ENCODE data around the gene DDC.

The DDC gene

DNA sequence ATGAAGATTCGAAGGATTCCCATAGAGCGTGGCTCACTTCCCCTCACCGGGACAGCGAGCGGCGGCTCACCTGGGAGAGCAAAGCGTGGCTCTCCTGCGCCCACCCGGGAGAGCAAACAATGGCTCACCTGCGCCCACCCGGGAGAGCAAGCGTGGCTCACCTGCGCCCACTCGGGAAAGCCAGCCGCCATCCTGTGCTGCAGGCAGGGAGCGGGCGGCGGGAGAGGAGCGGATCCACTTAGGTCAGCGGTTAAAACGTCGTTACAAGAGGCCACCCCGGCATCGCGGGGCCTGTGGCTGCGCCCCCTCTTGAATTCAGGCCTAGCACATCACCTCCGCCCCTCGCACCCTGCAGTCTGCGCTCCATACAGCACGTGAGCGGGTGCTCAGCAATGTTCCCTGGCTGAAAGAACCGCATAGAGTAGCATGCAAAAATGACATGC is 114.6 kb downstream of the DDC start:
- DNase-seq: peak in 2 of 6 experiments; percentile 31 to 47

DNA sequence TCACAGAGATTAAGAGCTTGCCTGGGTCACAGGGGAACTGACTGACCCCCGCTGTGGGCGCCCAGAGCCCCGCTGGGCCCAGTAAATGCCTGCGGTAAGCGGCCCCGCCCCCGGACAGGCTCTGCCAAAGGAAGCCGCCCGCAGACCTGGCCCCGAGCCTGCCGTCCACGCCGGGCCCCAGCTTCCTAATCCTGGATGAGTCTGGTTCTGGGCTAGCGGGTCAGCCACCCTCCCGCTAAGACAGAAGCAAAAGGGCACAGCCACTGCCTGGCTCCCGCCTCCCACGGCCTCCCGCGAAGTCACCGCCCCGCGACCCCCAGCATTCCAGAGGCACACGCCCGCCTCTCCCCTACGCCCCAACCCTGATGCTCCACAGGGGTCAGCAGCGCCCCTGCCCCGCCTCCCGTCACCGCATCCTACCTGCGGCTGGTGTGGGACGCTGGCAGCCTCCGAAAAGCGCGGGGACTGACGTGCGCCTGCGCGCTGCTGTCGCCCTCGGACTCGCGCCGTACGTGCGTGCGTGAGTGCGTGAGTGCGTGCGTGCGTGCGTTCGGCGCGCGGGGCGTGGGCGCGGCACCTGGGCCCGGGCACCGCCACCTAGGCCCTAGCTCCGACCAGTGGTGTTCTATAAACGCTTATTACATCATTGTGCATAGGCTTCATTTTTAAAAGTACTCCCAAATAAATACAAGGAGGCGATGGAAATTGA is 115.2 kb downstream of the DDC start, which contains the start of gene FIGNL1:
Gene FIGNL1, minus strand, starts transcription at position 470 of the 709 bp plus-strand sequence. CDS start 3,063 bp downstream, outside the sequence.
- peak; percentile 56 to 87 (median 74) for DNase-seq

DNA sequence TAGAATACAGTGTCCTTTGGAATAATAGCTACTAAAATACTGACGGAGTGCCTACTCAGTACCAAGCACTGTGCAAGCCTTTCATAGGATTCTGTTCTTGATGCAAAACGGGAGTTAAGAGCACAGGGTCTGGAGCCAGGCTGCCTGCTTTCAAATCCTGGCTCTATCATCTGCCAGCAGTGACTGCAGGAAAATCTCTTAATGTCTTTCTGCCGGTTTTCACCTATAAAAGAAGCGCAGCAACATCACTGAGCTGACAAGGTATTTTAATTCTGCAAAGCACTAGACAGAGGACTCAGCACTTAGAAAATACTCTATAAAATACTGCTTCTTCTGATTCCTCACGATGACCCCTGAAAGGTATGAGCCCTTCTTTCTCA is 115.7 kb downstream of the DDC start:
- DNase-seq: no peak

DNA sequence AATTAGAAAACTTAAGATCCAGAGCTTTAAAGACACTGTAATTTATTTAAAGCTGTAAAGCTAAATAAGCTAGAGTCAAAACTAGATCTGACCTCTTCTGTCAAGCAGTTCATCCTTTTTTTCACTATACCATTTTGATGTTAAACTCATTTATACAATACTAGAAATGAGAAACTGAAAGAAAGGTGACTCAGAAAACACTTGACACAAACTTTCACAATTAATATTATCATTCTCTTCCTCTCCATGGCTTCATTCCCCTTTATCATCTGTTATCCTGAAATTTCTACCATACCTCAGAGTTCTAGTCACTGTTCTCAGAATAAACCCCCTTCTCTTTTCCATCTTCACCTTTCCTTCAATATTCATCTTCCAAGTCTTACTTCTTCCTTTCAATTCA is 116.4 kb downstream of the DDC start:
- no peak for DNase-seq

DNA sequence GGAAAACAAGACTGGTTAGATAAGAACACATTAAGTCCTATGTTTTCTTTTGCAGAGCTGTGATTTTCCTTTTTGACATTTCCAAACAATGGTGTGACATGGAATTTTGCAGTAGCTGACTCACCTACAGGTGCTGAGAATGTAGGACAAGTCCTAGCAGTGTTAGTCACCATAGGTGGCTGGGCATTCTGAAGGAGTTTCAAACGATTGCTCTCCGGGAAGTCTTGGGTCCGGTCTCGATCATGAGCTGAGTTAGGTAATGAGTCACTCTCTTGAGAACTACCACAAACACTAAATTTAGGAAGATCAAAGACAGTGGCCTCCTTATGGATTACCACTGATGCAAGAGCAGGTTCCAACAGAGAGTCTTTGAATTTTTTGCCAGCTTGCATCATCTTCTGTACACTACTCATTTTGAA is 118.7 kb downstream of the DDC start:
- DNase-seq: no peak

DNA sequence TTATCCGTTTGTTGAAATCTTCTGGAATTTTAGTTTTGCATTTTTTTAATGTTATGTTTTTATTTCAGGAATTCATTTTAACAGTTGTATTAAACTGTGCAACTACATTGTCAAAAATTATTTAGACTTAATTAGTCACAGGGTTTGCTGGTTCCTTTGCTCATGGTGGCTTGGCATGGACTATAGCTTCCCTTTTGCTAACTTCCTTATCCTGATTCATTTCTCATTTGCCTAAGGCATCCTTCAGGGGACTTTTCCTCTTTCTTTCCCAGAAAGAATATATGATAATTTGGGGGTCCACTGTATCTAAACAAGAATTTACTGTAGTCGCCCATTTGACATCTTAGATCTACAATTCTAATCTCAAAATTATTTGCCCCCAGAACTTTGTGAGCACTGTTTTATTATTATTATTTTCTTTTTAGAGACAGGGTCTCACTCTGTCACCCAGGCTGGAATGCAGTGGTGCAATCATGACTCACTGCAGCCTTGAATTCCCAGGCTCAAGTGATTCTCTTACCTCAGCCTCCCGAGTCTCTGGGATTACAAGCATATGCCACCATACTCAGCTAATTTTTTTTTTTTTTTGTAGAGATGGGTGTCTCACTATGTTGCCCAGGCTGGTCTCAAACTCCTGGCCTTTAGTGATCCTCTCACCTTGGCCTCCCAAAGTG is 128.9 kb downstream of the DDC start:
- no peak for DNase-seq

DNA sequence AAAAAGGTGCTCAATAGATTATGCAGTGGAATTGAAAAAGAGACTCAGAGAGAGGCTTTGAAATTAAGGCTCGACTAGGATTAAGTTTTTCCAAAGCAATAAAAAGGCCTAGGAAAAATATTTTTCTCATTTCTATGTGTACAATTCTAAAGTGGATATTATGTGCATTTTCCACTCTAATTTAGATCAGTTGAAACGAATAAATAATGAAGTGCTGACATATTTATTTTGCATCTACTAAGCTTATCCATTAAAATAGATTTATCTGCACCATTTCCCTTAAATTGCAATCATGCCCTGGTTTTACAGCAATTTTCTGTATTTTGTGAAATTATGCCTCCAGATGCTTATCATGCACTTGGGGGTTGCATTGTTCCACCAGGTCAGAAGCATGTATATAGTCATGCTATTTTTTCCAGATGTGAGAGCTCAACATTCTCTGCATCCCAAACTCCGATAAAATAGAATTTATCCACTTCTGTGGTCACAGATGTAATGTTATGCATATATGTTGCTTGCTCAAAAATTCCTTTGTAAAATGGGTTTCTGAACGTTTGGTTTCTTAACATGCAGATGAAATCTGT is 133.4 kb downstream of the DDC start:
- DNase-seq: no peak

DNA sequence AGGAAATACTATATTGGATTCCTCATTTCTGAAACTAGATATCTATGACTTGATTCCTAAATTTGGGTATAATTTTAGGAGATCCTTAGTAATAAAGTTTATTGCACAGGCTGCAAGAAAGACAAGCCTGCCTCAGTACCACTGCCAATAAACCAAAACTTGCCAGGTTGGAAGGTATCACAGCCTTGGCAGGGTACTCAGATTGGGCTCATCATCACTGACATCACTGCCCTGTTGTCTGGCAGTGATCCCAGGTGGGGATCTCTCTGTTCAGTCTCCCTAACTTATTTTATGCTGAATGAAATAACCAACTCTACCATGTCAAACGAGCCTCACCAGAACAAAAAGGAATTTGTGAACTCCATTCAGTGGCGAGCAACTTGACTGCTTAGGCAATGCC is 133.9 kb downstream of the DDC start:
- no peak for DNase-seq

DNA sequence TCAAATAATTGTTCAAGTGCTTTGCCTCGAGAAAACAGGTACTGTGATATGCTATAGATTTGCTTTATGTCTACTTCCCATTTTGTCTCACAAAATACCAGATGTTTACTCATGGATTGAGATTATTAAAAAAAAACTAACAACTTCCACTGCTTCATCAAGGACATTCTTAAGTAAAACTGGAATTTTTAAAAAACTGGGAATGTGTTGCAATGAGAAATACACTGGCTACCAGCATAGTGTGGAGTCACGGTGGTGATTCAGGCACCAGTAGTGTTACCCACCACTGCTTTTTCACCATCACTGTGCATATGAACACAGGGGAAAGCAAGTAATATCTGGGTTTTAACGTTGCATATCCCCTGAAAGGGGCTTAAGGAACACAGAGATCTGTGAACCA is 136.3 kb downstream of the DDC start:
- no peak for DNase-seq

DNA sequence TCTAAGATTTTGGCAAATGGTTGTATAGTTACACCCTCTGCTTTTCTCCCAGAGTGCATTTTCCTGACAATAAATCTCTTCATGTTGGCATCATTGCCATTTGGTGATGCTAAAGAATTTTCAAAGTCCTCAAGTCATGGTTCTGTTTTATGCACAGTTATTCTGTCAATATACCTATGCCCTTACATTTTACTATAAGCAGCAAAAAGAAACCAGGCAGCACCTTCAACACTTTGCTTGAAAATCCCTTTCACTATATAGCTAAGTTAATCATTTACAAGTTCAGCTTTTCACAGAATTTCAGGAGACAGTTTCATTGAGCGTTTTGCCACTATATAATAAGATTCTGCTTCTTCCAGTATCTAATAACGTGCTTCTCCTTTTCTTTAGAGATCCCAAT is 137.7 kb downstream of the DDC start:
- DNase-seq: no peak

DNA sequence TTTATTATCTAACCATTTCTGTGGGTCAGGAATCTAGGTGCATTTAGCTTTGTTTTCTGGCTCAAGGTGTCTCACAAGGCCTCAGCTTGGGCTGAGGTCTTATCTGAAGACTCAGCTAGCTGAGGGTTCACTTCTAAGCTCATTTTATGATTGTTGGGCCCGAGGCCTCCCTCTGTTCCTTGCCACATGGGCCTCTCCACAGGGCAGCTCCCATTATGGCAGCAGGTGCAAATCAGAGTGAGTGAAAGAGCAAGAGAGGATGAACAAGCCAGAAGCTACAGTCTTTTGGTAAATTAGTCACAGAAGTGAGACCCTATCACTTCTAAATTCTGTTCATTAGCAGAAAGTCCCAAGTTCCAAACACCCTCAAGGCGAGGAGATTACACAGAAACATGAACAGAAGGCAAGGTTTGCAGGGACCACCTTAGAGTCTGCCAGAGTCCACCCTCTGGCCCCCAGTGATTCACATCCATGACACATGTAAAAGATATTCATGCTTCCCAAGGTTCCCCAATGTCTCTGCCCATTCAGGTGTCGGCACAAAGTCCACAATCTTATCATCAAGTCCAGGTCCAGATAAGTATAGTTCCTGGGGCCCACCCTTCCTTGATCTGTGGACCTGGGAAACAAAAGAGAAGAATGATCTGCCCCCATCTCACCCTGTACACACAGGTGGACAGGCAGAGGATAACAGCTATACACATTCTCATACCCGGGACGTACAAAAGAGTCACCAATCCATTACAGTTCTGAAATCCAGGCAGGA is 138.7 kb downstream of the DDC start:
- DNase-seq: no peak

DNA sequence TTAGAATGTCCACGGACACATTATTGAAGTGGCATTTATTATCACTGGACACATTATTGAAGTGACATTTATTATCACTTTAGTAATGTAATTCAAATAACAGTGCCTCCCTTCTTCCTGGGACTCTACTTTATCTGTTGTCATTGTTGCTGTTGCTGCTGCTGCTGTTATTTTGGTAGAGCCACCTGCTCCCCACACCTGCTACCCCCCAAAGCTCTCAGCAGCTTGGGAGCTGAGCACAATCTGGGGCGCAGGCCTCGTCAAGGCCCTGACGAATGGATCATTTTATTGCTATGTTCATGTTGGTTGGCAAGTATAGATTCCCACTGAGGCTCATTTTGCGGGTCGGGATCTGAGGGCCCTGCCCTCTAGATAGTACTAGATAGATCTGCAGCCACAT is 139.9 kb downstream of the DDC start:
- DNase-seq: no peak

DNA sequence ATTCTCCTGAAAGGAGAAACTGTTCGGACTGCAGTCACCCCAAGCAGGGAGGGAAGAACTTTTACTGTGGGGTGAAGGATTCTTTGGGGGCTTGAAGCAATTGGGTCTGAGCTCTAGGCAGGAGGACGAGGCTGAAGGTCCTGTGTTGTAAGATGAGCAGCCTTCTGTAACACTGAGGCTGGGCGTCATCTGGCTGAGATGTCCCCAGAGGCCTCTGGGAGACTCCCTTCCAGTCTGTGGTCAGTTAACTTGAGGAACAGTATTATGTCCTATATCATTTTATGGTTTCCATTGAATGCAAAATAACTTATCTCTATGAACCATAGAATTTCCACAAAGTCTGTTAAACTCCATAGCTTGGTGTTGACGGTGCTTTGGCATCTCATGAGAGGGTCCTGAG is 141.3 kb downstream of the DDC start:
- no peak for DNase-seq

DNA sequence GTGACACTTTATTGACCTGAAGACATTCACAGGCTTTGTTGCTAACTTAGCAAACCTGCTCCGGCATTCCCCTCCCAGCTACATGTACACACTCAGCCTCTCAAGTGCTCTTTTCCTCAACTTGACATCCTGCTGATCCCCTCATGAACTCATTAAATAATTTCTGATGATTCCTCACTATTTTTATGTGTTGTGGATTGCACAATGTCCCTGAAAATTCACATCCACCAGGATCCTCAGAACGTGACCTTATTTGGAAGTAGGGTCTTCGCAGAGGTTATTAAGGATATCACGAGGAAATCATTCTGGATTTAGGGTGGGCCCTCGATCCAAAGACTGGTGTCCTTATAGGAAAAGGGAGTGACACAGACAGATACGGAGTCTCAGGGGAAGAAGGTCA is 142.3 kb downstream of the DDC start:
- DNase-seq: no peak

DNA sequence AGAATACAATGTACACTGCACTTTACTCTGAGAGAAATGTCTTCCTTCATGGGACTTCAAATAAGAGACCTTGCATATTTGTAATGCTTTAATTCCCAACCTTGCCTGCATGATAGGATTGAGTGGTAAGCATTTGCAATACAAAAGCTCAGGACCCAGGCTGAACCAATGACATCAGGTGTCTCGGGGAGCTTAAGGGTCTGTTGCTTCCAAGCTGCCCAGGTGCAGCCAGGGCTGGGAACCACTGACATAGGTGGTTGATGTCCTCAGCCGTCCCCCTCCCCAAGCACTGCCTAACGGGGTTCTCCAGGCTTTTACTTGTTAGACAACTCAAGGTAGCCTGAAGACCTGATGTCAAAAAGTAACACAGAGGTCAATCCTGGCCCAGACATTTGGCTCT is 144.2 kb downstream of the DDC start:
- DNase-seq: no peak

DNA sequence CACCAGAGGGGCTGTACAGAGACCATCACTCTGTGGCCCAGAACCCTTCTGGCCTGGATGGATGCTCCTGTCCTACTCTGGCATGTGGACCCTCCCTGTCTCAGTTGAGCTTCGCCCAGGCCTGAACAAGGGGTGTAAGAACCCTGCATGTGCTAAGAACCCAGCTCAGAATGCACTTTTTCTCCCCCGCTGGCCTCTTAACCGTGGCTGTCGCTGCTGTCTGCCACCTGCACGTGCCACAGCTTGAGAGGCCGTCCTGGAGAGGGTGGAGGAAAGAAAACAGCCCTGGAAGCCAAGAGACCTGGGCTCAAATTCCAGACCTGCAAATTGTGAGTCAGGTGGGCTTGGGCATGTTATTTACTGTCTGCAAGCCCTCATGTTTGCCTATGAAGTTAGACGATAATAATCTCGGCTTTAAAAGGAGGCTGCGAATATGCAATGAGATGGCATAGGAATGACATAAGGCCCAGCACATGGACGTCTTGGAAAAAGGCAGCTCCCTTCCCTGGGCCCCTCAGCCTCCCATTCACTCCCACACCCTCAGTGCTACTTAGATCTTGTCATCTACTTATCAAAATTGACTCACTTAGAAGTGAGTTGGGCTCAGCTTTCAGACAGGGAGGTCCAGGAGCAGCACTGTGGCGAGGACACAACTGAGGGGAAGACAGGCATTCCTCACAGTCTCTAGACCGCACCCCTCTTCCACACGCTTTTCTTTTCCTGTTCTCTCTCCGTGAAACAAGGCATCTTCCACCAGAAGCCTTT is 146.5 kb downstream of the DDC start:
- DNase-seq: no peak

DNA sequence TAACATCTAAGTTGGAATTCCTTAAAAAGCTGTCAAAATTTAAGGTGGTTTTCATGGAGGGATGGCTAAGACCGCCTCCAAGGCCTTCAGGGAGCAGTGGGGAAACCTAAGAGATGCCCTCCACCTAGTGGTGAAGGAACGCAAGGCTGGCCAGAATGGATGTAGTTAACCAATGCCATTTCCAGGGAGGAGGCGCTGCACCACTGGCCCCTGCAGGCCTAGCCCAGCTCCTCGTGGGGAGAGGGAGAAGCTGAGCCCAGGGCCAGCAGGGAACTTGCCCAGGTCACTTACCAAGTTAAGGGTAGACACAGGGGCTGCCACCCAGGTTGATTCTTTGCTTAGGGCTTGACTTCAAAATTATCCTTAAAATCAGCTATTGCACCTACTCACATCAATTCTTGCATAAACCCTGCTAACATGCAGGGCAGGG is 147.1 kb downstream of the DDC start:
- peak; percentile 27 to 69 (median 52) for DNase-seq

DNA sequence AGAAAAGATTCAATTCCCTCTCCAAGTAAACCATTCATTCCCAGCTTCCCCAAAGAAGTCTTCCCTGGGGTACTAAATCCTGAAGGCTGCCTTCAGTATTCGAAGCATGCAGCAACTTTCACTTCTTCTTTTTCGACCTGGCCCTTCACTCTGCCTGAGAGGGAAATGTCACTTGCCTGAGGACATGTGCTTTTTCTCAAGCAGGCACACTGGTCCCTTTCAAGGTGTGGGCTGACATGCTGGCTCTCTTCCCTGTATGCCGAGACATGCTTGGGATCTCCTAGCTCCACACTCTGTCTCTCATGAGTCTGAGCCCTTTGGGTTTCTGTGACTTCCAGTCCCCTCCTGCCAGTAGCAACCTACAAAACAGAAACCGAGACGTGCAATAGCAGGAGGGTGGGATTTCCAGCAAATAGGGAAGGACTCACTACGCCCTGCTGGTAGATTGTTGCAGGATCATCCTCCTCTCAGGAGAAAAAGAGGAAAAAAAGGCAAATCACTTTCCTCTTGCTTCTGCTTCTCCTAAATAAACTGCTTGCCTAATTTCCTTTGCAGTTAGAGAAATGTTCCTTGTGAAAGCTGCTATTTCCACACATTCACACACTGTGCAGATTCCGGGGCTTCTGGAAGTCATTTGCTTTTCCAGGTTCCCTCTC is 148.6 kb downstream of the DDC start:
- no peak for DNase-seq

DNA sequence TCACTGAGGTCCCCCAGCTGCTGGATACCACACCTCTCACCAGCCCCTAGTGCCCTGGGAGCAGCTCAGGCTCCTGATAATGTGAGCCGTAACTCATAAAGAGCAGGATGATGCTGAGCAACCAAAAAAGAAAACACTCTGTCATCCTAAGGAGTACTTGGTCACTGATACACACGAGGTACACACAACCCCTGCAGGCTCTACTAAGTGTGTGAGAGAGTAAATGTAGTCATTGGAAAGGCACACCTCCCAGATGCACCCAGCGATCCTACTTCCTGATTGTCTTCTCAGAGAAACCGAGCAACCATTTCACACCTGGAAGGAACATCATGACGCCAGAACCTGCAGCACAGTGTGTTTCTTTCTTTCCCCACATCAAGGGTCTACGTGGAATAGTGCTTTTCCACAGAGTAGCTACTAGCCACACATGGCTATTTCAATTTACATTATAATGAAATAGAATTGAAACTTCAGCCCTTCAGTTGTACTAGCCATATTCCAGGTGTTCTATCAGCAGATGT is 149.3 kb downstream of the DDC start:
- no peak for DNase-seq

DNA sequence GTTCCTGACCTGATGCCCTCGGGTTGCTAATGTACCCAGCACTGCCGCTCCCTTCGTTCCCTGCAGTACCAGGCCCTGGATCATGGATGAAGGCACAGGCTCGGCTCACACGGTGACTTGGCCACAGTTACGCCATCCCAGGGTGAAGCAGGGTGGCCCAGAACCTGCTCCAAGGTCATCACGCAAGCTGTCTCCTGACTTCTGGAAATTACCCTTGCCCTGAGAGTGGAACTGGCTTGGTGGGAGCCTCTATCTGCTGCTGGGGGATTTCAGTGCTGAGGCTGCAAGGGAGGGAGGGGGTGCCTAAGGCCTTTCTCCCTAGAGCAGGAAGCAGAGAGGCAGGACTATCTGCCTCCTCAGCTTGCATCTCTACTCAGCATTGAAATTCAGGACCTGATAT is 151.6 kb downstream of the DDC start:
- DNase-seq: no peak

DNA sequence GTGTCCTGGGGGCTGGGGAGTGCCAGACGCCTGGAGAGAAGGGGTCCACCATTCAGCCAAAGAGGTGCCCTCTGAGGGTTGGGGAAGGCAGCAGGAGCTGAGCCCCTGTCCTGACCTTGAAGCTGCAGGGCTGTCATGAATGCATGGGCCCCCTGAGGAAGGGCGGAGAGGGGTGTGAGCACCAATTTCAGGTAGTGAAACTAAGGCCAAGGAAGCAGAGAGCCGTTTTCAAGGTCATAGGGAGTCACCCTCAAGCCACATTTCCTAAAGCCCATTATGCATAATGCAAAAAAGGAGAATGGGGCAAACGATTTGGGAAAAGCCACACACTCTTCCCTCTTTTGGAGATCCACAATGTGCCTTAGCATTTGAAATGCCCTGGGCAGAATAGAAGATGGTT is 152.2 kb downstream of the DDC start:
- DNase-seq: no peak

DNA sequence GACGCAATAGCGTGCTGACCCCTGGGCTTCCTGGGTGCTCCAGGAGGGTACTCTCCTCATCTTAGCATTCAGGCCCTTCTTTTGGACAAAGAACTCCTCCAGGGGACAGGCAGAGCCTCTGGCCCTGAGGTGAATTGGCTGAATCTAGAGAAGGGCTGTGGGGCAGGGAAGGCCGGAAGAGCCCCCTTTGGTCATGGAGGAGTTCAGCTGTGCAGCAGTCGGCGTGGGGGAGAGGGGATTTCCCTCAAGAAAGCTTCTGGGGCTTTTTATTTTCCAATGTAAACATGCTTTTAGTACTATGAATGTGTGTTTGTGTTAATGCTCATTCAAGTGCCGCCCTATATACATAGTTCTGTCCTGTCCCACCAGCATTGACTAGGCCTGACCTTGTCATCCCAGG is 153.9 kb downstream of the DDC start:
- no peak for DNase-seq

Measured in stimulated activated naive CD4-positive, alpha-beta T cell (primary cell).